Neutrophil (primary cell): ENCODE data around the gene TMEM97.
A peak's percentile ranks its signal among the peaks of the same experiment; 100 is the strongest.

Source experiments
- H3K27ac ChIP-seq: fragments of 200-600 bp; sonication (generic); 2 replicates; pipeline ENCODE4 v1.5.1; 2016; ENCODE audit warnings: mild to moderate bottlenecking, moderate library complexity
- H3K27me3 ChIP-seq: fragments of 200-600 bp; sonication (generic); 2 replicates; pipeline ENCODE4 v1.6.0; 2016; ENCODE audit warnings: mild to moderate bottlenecking
- H3K36me3 ChIP-seq: fragments of 200-600 bp; sonication (generic); 2 replicates; pipeline ENCODE4 v1.5.1; 2017
- H3K4me1 ChIP-seq, 2 experiments: fragments of 200-600 bp in 1 of 2; sonication (generic) in 1 of 2; 1 replicate in 1 of 2; 2 replicates in 1 of 2; pipeline versions ENCODE4 v1.5.1 to v1.6.1; 2013 to 2016; ENCODE audit warnings: low read depth in 1 of 2, low read length in 1 of 2, mild to moderate bottlenecking in 1 of 2, moderate library complexity in 1 of 2; ENCODE audit not compliant: control insufficient read depth in 1 of 2, insufficient read depth in 1 of 2
- H3K4me3 ChIP-seq, 2 experiments: fragments of 200-600 bp in 1 of 2; sonication (generic) in 1 of 2; 1 replicate in 1 of 2; 2 replicates in 1 of 2; pipeline ENCODE4 v1.5.1; 2013 to 2016; ENCODE audit warnings: low read depth in 1 of 2, low read length in 1 of 2, mild to moderate bottlenecking in 1 of 2, moderate library complexity in 1 of 2
- H3K9me3 ChIP-seq: fragments of 200-600 bp; sonication (generic); 2 replicates; pipeline ENCODE4 v1.5.1; 2016
- CTCF ChIP-seq: fragments of 200-600 bp; sonication (generic); IDR thresholded peaks from 2 replicates; pipeline ENCODE4 v1.5.1; 2016; ENCODE audit warnings: antibody characterized with exemption

TMEM97 gene

DNA sequence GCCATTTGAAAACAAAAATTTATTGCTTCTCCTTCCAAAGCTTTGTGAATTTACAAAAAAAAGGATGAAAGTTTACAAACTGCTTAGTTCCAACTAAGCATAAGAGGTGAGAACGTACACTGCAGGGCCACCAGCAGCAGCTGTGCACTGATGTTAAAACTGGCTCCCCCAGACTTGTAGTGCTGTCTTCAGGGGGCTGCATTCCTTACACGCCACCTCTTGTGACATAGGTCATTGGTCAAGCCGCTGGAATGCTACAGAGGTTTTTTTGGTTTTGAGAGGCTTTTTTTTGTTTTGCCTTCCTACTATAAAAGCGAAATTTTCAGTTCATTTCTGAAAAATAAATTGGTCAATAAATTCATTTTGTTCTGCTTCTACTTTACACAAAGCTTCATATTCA lies 9.3 kb downstream of the TMEM97 start:
- TF ChIP-seq CTCF, result no peak
- H3K36me3 ChIP-seq, result peaks cover 48% of the 10 kb centered on the region
- H3K9me3 ChIP-seq, result no peaks in the 10 kb centered on the region
- H3K4me3 ChIP-seq, result no peak overlapping the region
- H3K4me1 ChIP-seq, result peaks cover 8 to 14% of the 10 kb centered on the region in 2 experiments
- H3K27ac ChIP-seq, result no peak overlapping the region
- H3K27me3 ChIP-seq, result no peaks in the 10 kb centered on the region

DNA sequence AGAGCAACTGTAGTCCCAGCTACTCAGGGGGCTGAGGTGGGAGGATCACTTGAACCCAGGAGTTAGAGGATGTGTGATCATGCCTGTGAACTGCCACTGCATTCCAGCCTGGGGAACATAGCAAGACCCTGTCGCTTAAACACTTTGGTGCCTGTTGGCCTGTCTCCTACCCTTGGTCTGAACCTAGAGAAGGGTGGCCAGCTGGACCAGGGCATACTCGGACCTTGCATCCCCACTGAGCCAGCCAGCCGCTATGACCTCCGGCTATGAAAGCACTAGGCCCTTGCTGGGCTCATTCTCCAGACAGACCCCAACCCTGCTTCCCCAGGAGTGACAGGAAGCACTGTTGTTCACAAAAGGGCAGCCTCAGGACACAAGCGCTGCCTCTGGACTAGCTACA lies 11.7 kb downstream of the TMEM97 start:
- peaks cover 48% of the 10 kb centered on the region for H3K36me3 ChIP-seq
- peaks cover 27 to 30% of the 10 kb centered on the region in 2 experiments for H3K4me1 ChIP-seq
- no peaks in the 10 kb centered on the region for H3K9me3 ChIP-seq
- H3K4me3 ChIP-seq, result no peak overlapping the region
- TF ChIP-seq CTCF, result no peak
- H3K27ac ChIP-seq, result no peak overlapping the region
- H3K27me3 ChIP-seq, result no peaks in the 10 kb centered on the region

DNA sequence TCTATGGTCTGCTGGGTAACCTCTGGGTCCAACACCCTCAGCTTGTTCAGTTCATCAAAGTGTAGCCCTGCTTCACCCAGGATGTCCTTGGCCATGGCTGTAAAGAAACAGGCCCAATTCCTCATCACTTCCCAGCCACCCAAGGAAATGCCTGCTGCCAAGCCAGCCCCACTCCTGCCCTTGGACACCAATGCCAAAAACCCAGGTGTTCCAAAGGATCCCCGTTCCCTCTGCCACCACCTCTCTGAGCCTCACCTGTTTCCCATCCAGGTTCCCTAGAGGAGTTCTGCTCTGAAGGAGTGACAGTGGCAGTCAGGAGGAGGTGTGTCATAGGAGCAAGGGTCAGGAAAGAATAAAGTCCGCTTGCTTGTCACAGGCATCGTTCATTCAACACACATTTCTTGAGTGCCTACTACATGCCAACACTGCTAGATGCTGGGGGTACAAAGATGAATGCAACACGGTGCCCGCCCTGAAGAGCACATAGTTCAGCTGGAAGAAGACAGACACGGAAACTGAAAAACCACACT lies 13.0 kb downstream of the TMEM97 start:
- Histone ChIP-seq H3K27ac (no peak overlapping the region), H3K27me3 (no peaks in the 10 kb centered on the region), H3K4me1 (peaks cover 38 to 42% of the 10 kb centered on the region in 2 experiments), H3K36me3 (peaks cover 48% of the 10 kb centered on the region), H3K4me3 (no peak overlapping the region), H3K9me3 (no peaks in the 10 kb centered on the region)
- no peak for TF ChIP-seq CTCF

DNA sequence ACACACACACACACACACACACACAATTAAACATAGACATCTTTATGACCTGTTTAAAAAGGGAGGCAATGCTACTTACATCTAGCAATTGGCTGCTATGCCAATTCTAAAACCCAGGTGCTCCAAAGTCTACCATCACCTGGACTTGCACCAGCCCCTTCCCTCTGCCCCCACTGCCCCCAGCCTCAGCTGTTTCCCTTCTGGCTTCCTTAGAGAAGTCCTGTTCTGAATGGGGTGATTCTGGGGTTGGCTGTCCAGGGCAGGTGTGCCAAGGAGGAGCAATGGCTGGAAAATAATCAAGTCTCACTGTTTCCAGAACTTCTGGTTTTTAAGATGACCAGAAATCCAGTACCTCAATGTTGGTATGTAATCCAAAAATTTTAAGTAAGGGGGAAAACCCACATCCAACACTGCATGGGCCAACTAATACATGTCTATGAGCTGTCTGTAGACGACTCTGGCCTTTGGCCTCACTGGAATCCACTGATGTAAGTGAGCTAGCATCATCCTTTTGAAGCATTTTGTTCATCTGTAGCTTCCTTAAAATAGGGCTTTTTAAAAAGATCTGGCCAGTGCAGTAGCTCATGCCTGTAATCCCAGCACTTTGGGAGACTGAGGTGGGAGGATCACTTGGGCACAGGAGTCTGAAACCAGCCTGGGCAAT lies 14.2 kb downstream of the TMEM97 start:
- Histone ChIP-seq H3K27me3 (no peaks in the 10 kb centered on the region), H3K9me3 (no peaks in the 10 kb centered on the region), H3K4me3 (peak overlapping the region in 1 of 2 experiments; percentile 88), H3K4me1 (peaks cover 38 to 42% of the 10 kb centered on the region in 2 experiments), H3K36me3 (peaks cover 37% of the 10 kb centered on the region), H3K27ac (peak overlapping the region; percentile 90)
- TF ChIP-seq CTCF, result no peak

- Histone ChIP-seq H3K9me3 (no peaks in the 10 kb centered on the region), H3K4me3 (peak overlapping the region; percentile 84 to 88), H3K36me3 (peaks cover 27% of the 10 kb centered on the region), H3K27me3 (no peaks in the 10 kb centered on the region), H3K4me1 (peaks cover 38 to 42% of the 10 kb centered on the region in 2 experiments), H3K27ac (peak overlapping the region; percentile 90)
- no peak for TF ChIP-seq CTCF
These were observed 15.2 kb downstream of the TMEM97 start for GRCh38 chr17:28334171-28334570.
